ENCODE measurements around the gene SSBP3.

GRCh38 chr1:54365398-54365797 lies 40.8 kb downstream of the SSBP3 start:
- no peak for TF ChIP-seq POLR2AphosphoS5 (IDR thresholded peaks at IDR 0.05; ENCODE audit: low read depth)
- no peak for TF ChIP-seq REST (IDR thresholded peaks at IDR 0.05; ENCODE audit: insufficient replicate concordance, low read depth)
- no peak for TF ChIP-seq CTCF (IDR thresholded peaks at IDR 0.05; ENCODE audit: insufficient read depth, low read length)

Measured in HL-60 (cell line).